DND-41 (cell line): Measurements from ENCODE around the gene TXNDC11.

Experiments
- ATAC-seq: fragments of 200-7000 bp; cut with Tn5 transposase; 3 replicates; pipeline ENCODE4 v1.9.1; 2021; ENCODE audit warnings: low read depth; ENCODE audit not compliant: insufficient read depth
- DNase-seq: peaks from one replicate; pipeline ENCODE4 v3.0.0-alpha.2; 2020
- H2AFZ ChIP-seq: 2 replicates; pipeline ENCODE4 v1.6.0; 2012; ENCODE audit warnings: low read depth, low read length
- H3K27ac ChIP-seq: 2 replicates; pipeline ENCODE4 v1.5.1; 2012; ENCODE audit warnings: low read length, inconsistent platforms
- H3K27me3 ChIP-seq: fragments of 200-600 bp; sonication (generic); 2 replicates; pipeline ENCODE4 v1.6.0; 2012; ENCODE audit warnings: low read length, mild to moderate bottlenecking, inconsistent platforms; ENCODE audit not compliant: insufficient read depth, poor library complexity
- H3K36me3 ChIP-seq: 2 replicates; pipeline ENCODE4 v1.5.1; 2012; ENCODE audit warnings: low read length, inconsistent platforms; ENCODE audit not compliant: insufficient read depth
- H3K4me1 ChIP-seq: 2 replicates; pipeline ENCODE4 v1.5.1; 2012; ENCODE audit warnings: mild to moderate bottlenecking, low read length; ENCODE audit not compliant: insufficient read depth
- H3K4me2 ChIP-seq: 2 replicates; pipeline ENCODE4 v1.6.0; 2012; ENCODE audit warnings: mild to moderate bottlenecking, moderate library complexity, low read length, inconsistent platforms; ENCODE audit not compliant: insufficient read depth
- H3K4me3 ChIP-seq, 2 experiments: fragments of 200-600 bp in 1 of 2; shearing (Covaris generic) in 1 of 2; 2 replicates each; pipeline ENCODE4 v1.5.1; 2012 to 2016; ENCODE audit warnings: inconsistent platforms in 2 of 2, low read length in 2 of 2, mild to moderate bottlenecking in 2 of 2, low read depth in 1 of 2, moderate library complexity in 1 of 2
- H3K79me2 ChIP-seq: 2 replicates; pipeline ENCODE4 v1.6.0; 2012; ENCODE audit warnings: low read length, inconsistent platforms; ENCODE audit not compliant: insufficient read depth
- H3K9ac ChIP-seq: 2 replicates; pipeline ENCODE4 v1.6.0; 2012; ENCODE audit warnings: low read depth, mild to moderate bottlenecking, inconsistent platforms, low read length, moderate library complexity
- H3K9me3 ChIP-seq: 2 replicates; pipeline ENCODE4 v1.5.1; 2012; ENCODE audit warnings: low read length, moderate library complexity, mild to moderate bottlenecking, inconsistent platforms; ENCODE audit not compliant: insufficient read depth, severe bottlenecking
- H4K20me1 ChIP-seq: 2 replicates; pipeline ENCODE4 v1.6.0; 2012; ENCODE audit warnings: low read length; ENCODE audit not compliant: insufficient read depth
- EZH2 ChIP-seq: IDR thresholded peaks from 3 replicates; pipeline ENCODE4 v1.6.1; 2012; ENCODE audit warnings: borderline replicate concordance, low read depth, mild to moderate bottlenecking, moderate library complexity, low read length, inconsistent platforms; ENCODE audit not compliant: severe bottlenecking
- TF ChIP-seq, protein P1 (sequence below): IDR thresholded peaks from 2 replicates; pipeline ENCODE4 v1.5.1; 2012; ENCODE audit warnings: borderline replicate concordance, low read length, moderate library complexity, mild to moderate bottlenecking; ENCODE audit not compliant: poor library complexity, severe bottlenecking; ENCODE audit errors: extremely low read depth

The TXNDC11 gene

DNA sequence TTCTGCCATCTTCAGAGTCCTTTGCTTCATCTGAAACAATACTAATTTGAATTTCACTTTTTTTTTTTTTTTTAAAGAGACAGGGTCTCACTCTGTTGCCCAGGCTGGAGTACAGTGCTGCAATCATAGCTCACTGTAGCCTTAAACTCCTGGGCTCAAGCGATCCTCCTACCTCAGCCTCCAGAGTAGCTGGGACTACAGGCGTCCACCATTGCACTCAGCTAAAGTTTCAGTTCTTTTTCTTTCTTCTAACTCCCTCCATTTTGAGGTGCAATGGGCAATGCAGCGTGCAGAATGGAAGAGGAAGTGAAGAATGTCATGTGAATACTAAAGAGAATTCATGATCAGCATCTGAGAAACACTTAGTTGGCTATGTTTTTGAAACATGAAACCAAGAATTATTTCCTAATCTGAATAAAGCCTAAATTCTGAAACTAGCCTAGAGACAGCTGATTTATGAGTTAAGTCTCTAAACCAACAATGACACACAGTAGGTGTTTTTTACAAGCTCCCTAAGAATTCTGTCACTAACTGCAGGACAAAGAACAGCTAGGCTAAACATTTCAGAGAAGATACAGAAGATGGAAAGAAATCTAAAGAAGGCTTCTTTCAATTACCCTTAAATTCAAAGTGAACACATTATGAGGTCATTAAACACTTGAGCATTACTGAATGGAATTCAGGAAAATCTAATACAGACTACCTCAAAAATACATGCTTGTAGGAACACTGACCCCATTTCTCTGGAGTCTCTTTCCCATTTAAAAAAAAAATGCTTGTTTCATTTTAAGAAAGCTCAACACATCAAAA, 53.4 kb downstream of the TXNDC11 start:
- ATAC-seq (no peak), DNase-seq (no peak)
- TF ChIP-seq, protein P1, sequence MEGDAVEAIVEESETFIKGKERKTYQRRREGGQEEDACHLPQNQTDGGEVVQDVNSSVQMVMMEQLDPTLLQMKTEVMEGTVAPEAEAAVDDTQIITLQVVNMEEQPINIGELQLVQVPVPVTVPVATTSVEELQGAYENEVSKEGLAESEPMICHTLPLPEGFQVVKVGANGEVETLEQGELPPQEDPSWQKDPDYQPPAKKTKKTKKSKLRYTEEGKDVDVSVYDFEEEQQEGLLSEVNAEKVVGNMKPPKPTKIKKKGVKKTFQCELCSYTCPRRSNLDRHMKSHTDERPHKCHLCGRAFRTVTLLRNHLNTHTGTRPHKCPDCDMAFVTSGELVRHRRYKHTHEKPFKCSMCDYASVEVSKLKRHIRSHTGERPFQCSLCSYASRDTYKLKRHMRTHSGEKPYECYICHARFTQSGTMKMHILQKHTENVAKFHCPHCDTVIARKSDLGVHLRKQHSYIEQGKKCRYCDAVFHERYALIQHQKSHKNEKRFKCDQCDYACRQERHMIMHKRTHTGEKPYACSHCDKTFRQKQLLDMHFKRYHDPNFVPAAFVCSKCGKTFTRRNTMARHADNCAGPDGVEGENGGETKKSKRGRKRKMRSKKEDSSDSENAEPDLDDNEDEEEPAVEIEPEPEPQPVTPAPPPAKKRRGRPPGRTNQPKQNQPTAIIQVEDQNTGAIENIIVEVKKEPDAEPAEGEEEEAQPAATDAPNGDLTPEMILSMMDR: no peak
- TF ChIP-seq EZH2: no peak
- Histone ChIP-seq H4K20me1 (0 out of 2 replicates have a peak, but pooled peaks cover 3% of the 10 kb centered on the region), H3K27me3 (no peaks in the 10 kb centered on the region), H3K4me1 (no peaks in the 10 kb centered on the region), H3K9me3 (no peaks in the 10 kb centered on the region), H3K36me3 (peaks cover 82% of the 10 kb centered on the region), H3K79me2 (no peaks in the 10 kb centered on the region), H3K27ac (no peak overlapping the region), H3K9ac (no peak overlapping the region), H2AFZ (no peak overlapping the region), H3K4me3 (no peak overlapping the region), H3K4me2 (no peak overlapping the region)

DNA sequence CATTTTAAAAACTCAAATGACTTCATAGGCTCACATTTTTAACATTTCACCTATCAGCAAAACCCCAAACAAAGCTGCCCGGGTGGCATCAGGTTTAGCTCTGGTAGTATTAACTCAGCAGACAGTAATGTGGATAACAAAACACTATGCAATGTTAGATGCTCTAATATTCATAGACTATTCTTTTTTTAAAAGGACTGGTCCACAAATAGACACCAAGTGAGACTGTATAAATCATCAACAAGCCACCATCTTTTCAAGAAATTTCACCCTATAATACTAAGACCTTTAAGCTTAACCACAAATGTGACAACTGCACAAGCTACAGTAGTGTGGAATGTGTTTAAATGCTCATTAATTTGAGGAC, 54.2 kb downstream of the TXNDC11 start:
- no peaks in the 10 kb centered on the region for H3K4me1 ChIP-seq
- no peak overlapping the region for H3K27ac ChIP-seq
- H2AFZ ChIP-seq: no peak overlapping the region
- no peak for ATAC-seq
- H3K4me3 ChIP-seq: no peak overlapping the region
- no peak for TF ChIP-seq EZH2
- TF ChIP-seq, protein P1: no peak
- H3K9ac ChIP-seq: no peak overlapping the region
- H3K36me3 ChIP-seq: peaks cover 89% of the 10 kb centered on the region
- no peaks in the 10 kb centered on the region for H3K27me3 ChIP-seq
- no peaks in the 10 kb centered on the region for H3K79me2 ChIP-seq
- DNase-seq: no peak
- H3K9me3 ChIP-seq: no peaks in the 10 kb centered on the region
- H4K20me1 ChIP-seq: 0 out of 2 replicates have a peak, but pooled peaks cover 3% of the 10 kb centered on the region
- no peak overlapping the region for H3K4me2 ChIP-seq

GRCh38 chr16:11687601-11688519, 54.8 kb downstream of the TXNDC11 start:
- DNase-seq (no peak), ATAC-seq (no peak)
- Histone ChIP-seq H4K20me1 (peaks cover 3% of the 10 kb centered on the region; the same call in 1 of the 2 replicates), H3K27me3 (no peaks in the 10 kb centered on the region), H3K27ac (no peak overlapping the region), H2AFZ (no peak overlapping the region), H3K79me2 (no peaks in the 10 kb centered on the region), H3K9ac (no peak overlapping the region), H3K4me2 (no peak overlapping the region), H3K36me3 (peaks cover 91% of the 10 kb centered on the region), H3K4me1 (no peaks in the 10 kb centered on the region), H3K9me3 (no peaks in the 10 kb centered on the region), H3K4me3 (no peak overlapping the region)
- TF ChIP-seq EZH2: no peak
- TF ChIP-seq, protein P1: no peak
